Fibroblast of the aortic adventitia (primary cell): ENCODE results near the gene DUSP7. TPM values are rescaled to one million over a fixed set of nuclear protein-coding genes. Genes with fewer than 3 reads are reported as not detected.

ENCODE experiments used
- DNase-seq: peaks from one replicate; pipeline ENCODE4 v3.0.0-alpha.2; 2010; ENCODE audit warnings: low read depth
- H3K4me3 ChIP-seq: 2 replicates; pipeline ENCODE4 v1.5.1; 2011; ENCODE audit warnings: low read depth, mild to moderate bottlenecking, control low read depth, low read length, moderate library complexity
- total RNA-seq: library from RNA; depleted of rRNA; stranded (reverse); fragments of >200 nt; gene quantifications from 2 replicates; pipeline ENCODE4 v1.2.3, GENCODE V29; 2012; ENCODE audit warnings: low replicate concordance
- TF ChIP-seq, protein P1 (sequence below): IDR thresholded peaks from 2 replicates; pipeline ENCODE4 v1.5.1; 2011; ENCODE audit warnings: mild to moderate bottlenecking, low read length, control low read depth, inconsistent platforms; ENCODE audit not compliant: insufficient read depth

DUSP7 gene
- total RNA-seq, 1 donor, result 12.8 TPM

GRCh38 chr3:52072020-52072419 lies 15.6 kb upstream of the DUSP7 start:
- H3K4me3 ChIP-seq, result no peak overlapping the region
- TF ChIP-seq, protein P1, sequence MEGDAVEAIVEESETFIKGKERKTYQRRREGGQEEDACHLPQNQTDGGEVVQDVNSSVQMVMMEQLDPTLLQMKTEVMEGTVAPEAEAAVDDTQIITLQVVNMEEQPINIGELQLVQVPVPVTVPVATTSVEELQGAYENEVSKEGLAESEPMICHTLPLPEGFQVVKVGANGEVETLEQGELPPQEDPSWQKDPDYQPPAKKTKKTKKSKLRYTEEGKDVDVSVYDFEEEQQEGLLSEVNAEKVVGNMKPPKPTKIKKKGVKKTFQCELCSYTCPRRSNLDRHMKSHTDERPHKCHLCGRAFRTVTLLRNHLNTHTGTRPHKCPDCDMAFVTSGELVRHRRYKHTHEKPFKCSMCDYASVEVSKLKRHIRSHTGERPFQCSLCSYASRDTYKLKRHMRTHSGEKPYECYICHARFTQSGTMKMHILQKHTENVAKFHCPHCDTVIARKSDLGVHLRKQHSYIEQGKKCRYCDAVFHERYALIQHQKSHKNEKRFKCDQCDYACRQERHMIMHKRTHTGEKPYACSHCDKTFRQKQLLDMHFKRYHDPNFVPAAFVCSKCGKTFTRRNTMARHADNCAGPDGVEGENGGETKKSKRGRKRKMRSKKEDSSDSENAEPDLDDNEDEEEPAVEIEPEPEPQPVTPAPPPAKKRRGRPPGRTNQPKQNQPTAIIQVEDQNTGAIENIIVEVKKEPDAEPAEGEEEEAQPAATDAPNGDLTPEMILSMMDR, result no peak
- DNase-seq, result no peak

- TF ChIP-seq, protein P1, result no peak
- no peak overlapping the region for H3K4me3 ChIP-seq
- DNase-seq, result no peak
Observed at GRCh38 chr3:52070724-52071621, 14.6 kb upstream of the DUSP7 start.

GRCh38 chr3:52069855-52070254 lies 13.5 kb upstream of the DUSP7 start:
- H3K4me3 ChIP-seq, result no peak overlapping the region
- TF ChIP-seq, protein P1, result no peak
- DNase-seq, result no peak

GRCh38 chr3:52069135-52069534 lies 12.8 kb upstream of the DUSP7 start:
- no peak for DNase-seq
- no peak overlapping the region for H3K4me3 ChIP-seq
- TF ChIP-seq, protein P1, result no peak

DNA sequence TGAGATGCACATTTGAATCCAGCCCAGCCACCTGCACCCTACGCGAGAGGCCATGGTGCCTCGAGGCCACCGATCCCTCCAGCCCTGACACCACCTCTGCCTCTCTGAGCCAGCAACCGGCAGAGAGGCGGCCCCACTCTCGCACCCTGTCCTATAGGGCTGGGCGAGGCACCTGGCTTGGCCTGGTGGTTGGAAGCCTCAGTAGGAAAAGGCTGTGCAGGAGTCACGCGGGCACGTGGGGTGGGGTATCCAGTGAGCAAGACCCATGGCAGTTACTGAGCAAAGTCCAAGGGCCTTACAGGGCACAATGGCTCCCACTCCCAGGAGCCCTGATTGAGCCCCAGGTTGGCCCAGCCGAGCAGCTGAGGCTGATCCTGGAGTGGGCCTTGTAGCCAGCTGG lies 12.4 kb upstream of the DUSP7 start:
- TF ChIP-seq, protein P1, result no peak
- DNase-seq, result no peak
- H3K4me3 ChIP-seq, result no peak overlapping the region

- no peak for DNase-seq
- TF ChIP-seq, protein P1, result no peak
- no peak overlapping the region for H3K4me3 ChIP-seq
Observed at GRCh38 chr3:52068055-52068571, 11.7 kb upstream of the DUSP7 start.

DNA sequence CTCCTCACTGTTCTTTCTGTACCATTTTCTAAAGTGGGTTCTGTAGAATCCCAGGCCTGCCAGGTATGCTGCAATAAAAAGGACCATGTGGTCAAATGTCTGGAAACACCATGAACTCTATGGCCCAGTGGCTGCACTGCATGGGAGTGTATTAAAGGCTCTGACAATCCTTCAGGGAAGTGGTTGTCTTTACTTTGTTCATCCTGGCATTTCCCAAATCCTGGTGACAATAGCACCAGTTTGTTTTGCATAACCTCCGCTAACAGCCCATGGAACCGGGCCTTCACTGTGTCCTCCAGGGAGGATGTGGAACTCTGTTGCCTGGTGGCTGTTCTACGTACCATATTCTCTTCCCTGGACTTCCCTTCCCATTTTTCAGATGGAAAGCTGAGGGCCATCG lies 11.2 kb upstream of the DUSP7 start:
- H3K4me3 ChIP-seq, result no peak overlapping the region
- TF ChIP-seq, protein P1, result no peak
- no peak for DNase-seq
